ENCODE results near the gene GTPBP3. TPM values are rescaled to one million over a fixed set of nuclear protein-coding genes. Genes with fewer than 3 reads are reported as not detected.

The GTPBP3 gene
- total and polyA plus RNA-seq, 9 of the 15 experiments (the other 6 are each of a cell fraction or from before 2014, with no cell fraction given), result 4.9 to 124 (median 22.6) TPM

- TF ChIP-seq GTF2E2 (tag; IDR thresholded peaks at IDR 0.05), result no peak
- TF ChIP-seq ZNF707 (CRISPR knock-in tag; conservative IDR thresholded peaks at IDR 0.05), result no peak
- no peak for TF ChIP-seq CAMTA2 (CRISPR knock-in tag; conservative IDR thresholded peaks at IDR 0.05)
- TF ChIP-seq KLF10 (CRISPR knock-in tag; IDR thresholded peaks at IDR 0.05), result no peak
- TF ChIP-seq SLC30A9 (CRISPR knock-in tag; IDR thresholded peaks at IDR 0.05), result no peak
- peak; percentile 78 for TF ChIP-seq CCNT2 (IDR thresholded peaks at IDR 0.05; ENCODE audit: borderline replicate concordance, extremely low read depth, insufficient read length, low read depth, low read length)
- no peak for TF ChIP-seq FOXP4 (CRISPR knock-in tag; IDR thresholded peaks at IDR 0.05; ENCODE audit: borderline replicate concordance)
- TF ChIP-seq ELF2 (CRISPR knock-in tag; IDR thresholded peaks at IDR 0.05), result no peak
- no peak for TF ChIP-seq FOXA1 (IDR thresholded peaks at IDR 0.05; ENCODE audit: borderline replicate concordance)
- TF ChIP-seq SMAD2 (IDR thresholded peaks at IDR 0.05; ENCODE audit: low read depth, low read length), result no peak
- no peak for TF ChIP-seq KDM4B (IDR thresholded peaks at IDR 0.05; ENCODE audit: borderline replicate concordance in 2 of 2, low read depth in 1 of 2)
- no peak for TF ChIP-seq TFE3 (CRISPR knock-in tag; IDR thresholded peaks at IDR 0.05)
- TF ChIP-seq ZNF408 (CRISPR knock-in tag; IDR thresholded peaks at IDR 0.05; ENCODE audit: low read depth), result no peak
- TF ChIP-seq ZNF3 (CRISPR knock-in tag; IDR thresholded peaks at IDR 0.05), result no peak
- peak; percentile 77 for TF ChIP-seq PRDM10 (IDR thresholded peaks at IDR 0.05; ENCODE audit: partially characterized antibody)
- no peak for TF ChIP-seq CEBPB (tag; IDR thresholded peaks at IDR 0.05)
- peak; percentile 22; the same call in 1 of the 2 replicates for TF ChIP-seq HDAC2 (IDR thresholded peaks at IDR 0.05)
- no peak for TF ChIP-seq FOXM1 (IDR thresholded peaks at IDR 0.05; ENCODE audit: low read depth)
- no peak for TF ChIP-seq FOXM1 (CRISPR knock-in tag; IDR thresholded peaks at IDR 0.05; ENCODE audit: low read depth)
- no peak for TF ChIP-seq ZNF41 (CRISPR knock-in tag; conservative IDR thresholded peaks at IDR 0.05)
- TF ChIP-seq FOXA3 (CRISPR knock-in tag; conservative IDR thresholded peaks at IDR 0.05 in 1 of 2, IDR thresholded peaks at IDR 0.05 in 1 of 2), result peak in 1 of 2 experiments; percentile 77; a peak in 3 of 4 replicates
- no peak for TF ChIP-seq ZNF57 (CRISPR knock-in tag; IDR thresholded peaks at IDR 0.05)
Observed at GRCh38 chr19:17390665-17391370, 53.5 kb downstream of the GTPBP3 start (continued).
